H1 (cell line): ENCODE data around the gene PKDREJ. TPM values are rescaled to one million over a fixed set of nuclear protein-coding genes. Genes with fewer than 3 reads are reported as not detected.

Experiments
- CTCF ChIA-PET: fragments of 300-600 bp; sonication (Branson Sonifier 250); formaldehyde crosslinking; loops from one replicate; lab custom pipeline; 2021; ENCODE audit not compliant: partially characterized antibody; lab: Charles Lee
- POLR2A ChIA-PET: fragments of 300-600 bp; sonication (Branson Sonifier 250); formaldehyde crosslinking; loops from one replicate; lab custom pipeline; 2021; ENCODE audit warnings: inconsistent platforms; ENCODE audit not compliant: partially characterized antibody; lab: Charles Lee
- DNase-seq, 2 experiments: peaks; one replicate each; pipeline versions ENCODE4 v3.0.0 to v3.0.0-alpha.2; 2010 to 2022; ENCODE audit warnings: low spot score in 2 of 2, low read depth in 1 of 2, mixed read lengths in 1 of 2
- FAIRE-seq: peaks from 2 replicates; lab custom pipeline; 2011; peaks lifted over from hg19 to GRCh38; lab: Jason Lieb, UNC
- H2AFZ ChIP-seq: 2 replicates; pipeline ENCODE4 v1.8.1; 2012; ENCODE audit warnings: low read length, inconsistent platforms
- H2AK5ac ChIP-seq: 2 replicates; pipeline ENCODE4 v1.6.1; 2013; ENCODE audit warnings: low read depth, low read length
- H2BK120ac ChIP-seq: replicated peaks from 2 replicates; pipeline ENCODE3; 2013; ENCODE audit warnings: low read depth, low read length, inconsistent platforms
- H2BK12ac ChIP-seq: 2 replicates; pipeline ENCODE4 v1.6.1; 2013; ENCODE audit warnings: low read depth, low read length
- H2BK15ac ChIP-seq: 2 replicates; pipeline ENCODE4 v1.6.1; 2013; ENCODE audit warnings: low read length
- H2BK20ac ChIP-seq: 2 replicates; pipeline ENCODE4 v1.6.1; 2013; ENCODE audit warnings: low read length
- H2BK5ac ChIP-seq: 2 replicates; pipeline ENCODE4 v1.6.1; 2013; ENCODE audit warnings: low read depth, low read length
- H3K14ac ChIP-seq: 2 replicates; pipeline ENCODE4 v1.6.1; 2013; ENCODE audit warnings: inconsistent platforms; ENCODE audit not compliant: insufficient read length
- H3K18ac ChIP-seq: 2 replicates; pipeline ENCODE4 v1.6.1; 2013; ENCODE audit warnings: low read length; ENCODE audit errors: extremely low read depth
- H3K23ac ChIP-seq: 2 replicates; pipeline ENCODE4 v1.6.1; 2013; ENCODE audit warnings: inconsistent platforms; ENCODE audit not compliant: insufficient read length
- H3K23me2 ChIP-seq: 2 replicates; pipeline ENCODE4 v1.6.1; 2013; ENCODE audit warnings: low read depth, low read length
- H3K27ac ChIP-seq: 2 replicates; pipeline ENCODE4 v1.6.1; 2011; ENCODE audit warnings: low read depth, low read length, inconsistent platforms
- H3K27me3 ChIP-seq, 4 experiments: replicated peaks in 1 of 4; 1 replicate in 1 of 4; 2 replicates in 3 of 4; pipeline versions ENCODE4 v1.6.1 to v1.8.1; 2011 to 2013; ENCODE audit warnings: low read length in 3 of 4, mild to moderate bottlenecking in 3 of 4, inconsistent platforms in 2 of 4, mixed read lengths in 2 of 4, moderate library complexity in 1 of 4; ENCODE audit not compliant: control insufficient read depth in 3 of 4, insufficient read depth in 3 of 4; ENCODE audit errors: extremely low read depth in 1 of 4
- H3K36me3 ChIP-seq, 4 experiments: 2 replicates each; pipeline versions ENCODE4 v1.6.1 to v1.8.1; 2011 to 2013; ENCODE audit warnings: mild to moderate bottlenecking in 4 of 4, low read length in 3 of 4, moderate library complexity in 2 of 4, control low read depth in 1 of 4, inconsistent platforms in 1 of 4; ENCODE audit not compliant: insufficient read depth in 4 of 4, control insufficient read depth in 2 of 4
- H3K4ac ChIP-seq: replicated peaks from 2 replicates; pipeline ENCODE3; 2013; ENCODE audit warnings: low read length, low read depth, mixed read lengths, inconsistent platforms; ENCODE audit not compliant: insufficient read length
- H3K4me1 ChIP-seq, 4 experiments: replicated peaks in 1 of 4; 1 replicate in 1 of 4; 2 replicates in 3 of 4; pipeline versions ENCODE4 v1.6.1 to v1.8.1; 2011 to 2013; ENCODE audit warnings: low read length in 3 of 4, inconsistent platforms in 2 of 4, mixed read lengths in 1 of 4; ENCODE audit not compliant: insufficient read depth in 4 of 4, control insufficient read depth in 3 of 4
- H3K4me2 ChIP-seq, 2 experiments: 2 replicates each; pipeline versions ENCODE4 v1.6.1 to v1.8.1; 2011 to 2013; ENCODE audit warnings: low read depth in 2 of 2, low read length in 2 of 2, control low read depth in 1 of 2, inconsistent platforms in 1 of 2, mild to moderate bottlenecking in 1 of 2; ENCODE audit not compliant: insufficient read depth in 1 of 2
- H3K4me3 ChIP-seq, 4 experiments: fragments of 200-600, 300-600 bp in 1 of 4; sonication (generic), shearing (Covaris generic), sonication (Bioruptor Twin) in 1 of 4; 2 replicates each; pipeline versions ENCODE4 v1.5.1 to v1.8.1; 2011 to 2016; ENCODE audit warnings: low read length in 4 of 4, low read depth in 3 of 4, control low read depth in 2 of 4, inconsistent platforms in 2 of 4, mild to moderate bottlenecking in 2 of 4, mixed read lengths in 1 of 4, moderate library complexity in 1 of 4; ENCODE audit not compliant: insufficient read depth in 2 of 4; ENCODE audit errors: extremely low read depth in 1 of 4
- H3K56ac ChIP-seq: replicated peaks from 2 replicates; pipeline ENCODE3; 2013; ENCODE audit warnings: low read depth, mild to moderate bottlenecking, mixed read lengths, low read length, inconsistent platforms; ENCODE audit not compliant: insufficient read length
- H3K79me1 ChIP-seq: 2 replicates; pipeline ENCODE4 v1.6.1; 2013; ENCODE audit warnings: low read depth, low read length, control low read depth
- H3K79me2 ChIP-seq, 2 experiments: 2 replicates each; pipeline versions ENCODE4 v1.6.1 to v1.8.1; 2012 to 2013; ENCODE audit warnings: low read length in 2 of 2, mild to moderate bottlenecking in 2 of 2, inconsistent platforms in 1 of 2; ENCODE audit not compliant: insufficient read depth in 2 of 2, control insufficient read depth in 1 of 2
- H3K9ac ChIP-seq, 4 experiments: replicated peaks in 1 of 4; 1 replicate in 1 of 4; 2 replicates in 3 of 4; pipeline versions ENCODE4 v1.6.1 to v1.8.1; 2011 to 2013; ENCODE audit warnings: low read depth in 3 of 4, low read length in 3 of 4, control low read depth in 2 of 4, mild to moderate bottlenecking in 2 of 4, moderate library complexity in 2 of 4, inconsistent platforms in 1 of 4; ENCODE audit errors: extremely low read depth in 1 of 4
- H3K9me3 ChIP-seq, 2 experiments: 2 replicates each; pipeline versions ENCODE4 v1.6.1 to v1.8.1; 2012 to 2013; ENCODE audit warnings: mild to moderate bottlenecking in 2 of 2, moderate library complexity in 2 of 2, control low read depth in 1 of 2, inconsistent platforms in 1 of 2, low read depth in 1 of 2, low read length in 1 of 2, mixed read lengths in 1 of 2; ENCODE audit not compliant: insufficient read depth in 2 of 2
- H4K20me1 ChIP-seq, 2 experiments: replicated peaks in 1 of 2; 2 replicates each; pipeline versions ENCODE3 to v1.8.1; 2011 to 2013; ENCODE audit warnings: inconsistent platforms in 2 of 2, low read length in 2 of 2, mild to moderate bottlenecking in 1 of 2; ENCODE audit not compliant: insufficient read depth in 2 of 2, control insufficient read depth in 1 of 2
- H4K5ac ChIP-seq: 2 replicates; pipeline ENCODE4 v1.6.1; 2013; ENCODE audit warnings: low read length, low read depth, mixed read lengths, inconsistent platforms; ENCODE audit not compliant: insufficient read length
- H4K8ac ChIP-seq: 2 replicates; pipeline ENCODE4 v1.8.0; 2013; ENCODE audit warnings: mild to moderate bottlenecking, moderate library complexity, low read length, inconsistent platforms; ENCODE audit not compliant: insufficient read depth; ENCODE audit errors: extremely low read depth
- H4K91ac ChIP-seq: replicated peaks from 2 replicates; pipeline ENCODE3; 2013; ENCODE audit warnings: low read length, mixed read lengths, inconsistent platforms; ENCODE audit not compliant: insufficient read length
- ATF2 ChIP-seq: IDR thresholded peaks from 2 replicates; pipeline ENCODE4 v1.6.1; 2012; ENCODE audit warnings: low read length, inconsistent platforms
- BCL11A ChIP-seq, 2 experiments: IDR thresholded peaks; one replicate each; pipeline ENCODE4 v1.6.1; 2011; ENCODE audit warnings: low read depth in 2 of 2, low read length in 2 of 2, mild to moderate bottlenecking in 2 of 2
- CBX8 ChIP-seq: fragments of 300-800, 300-1000 bp; sonication (generic); IDR thresholded peaks from 2 replicates; pipeline ENCODE4 v1.7.1; 2016; ENCODE audit warnings: low read depth, low read length, borderline replicate concordance
- CHD2 ChIP-seq: IDR thresholded peaks from 2 replicates; pipeline ENCODE4 v1.6.1; 2012; ENCODE audit warnings: low read length, improper control_type of control experiment
- EGR1 ChIP-seq: IDR thresholded peaks from 2 replicates; pipeline ENCODE4 v1.6.1; 2011; ENCODE audit warnings: low read depth, low read length, borderline replicate concordance
- MAX ChIP-seq: IDR thresholded peaks from 2 replicates; pipeline ENCODE4 v1.6.1; 2012; ENCODE audit warnings: inconsistent platforms
- POLR2A ChIP-seq, 2 experiments: IDR thresholded peaks; 1 replicate in 1 of 2; 2 replicates in 1 of 2; pipeline ENCODE4 v1.6.1; 2011; ENCODE audit warnings: low read depth in 2 of 2, low read length in 2 of 2, mild to moderate bottlenecking in 2 of 2; ENCODE audit errors: control extremely low read depth in 1 of 2
- RXRA ChIP-seq: IDR thresholded peaks from 2 replicates; pipeline ENCODE4 v1.6.1; 2011; ENCODE audit warnings: low read depth, mild to moderate bottlenecking, low read length, moderate library complexity; ENCODE audit not compliant: insufficient read depth
- SIN3A ChIP-seq, 2 experiments: IDR thresholded peaks in 1 of 2; conservative IDR thresholded peaks in 1 of 2; 2 replicates each; pipeline ENCODE4 v1.6.1; 2011 to 2012; ENCODE audit warnings: low read length in 2 of 2, improper control_type of control experiment in 1 of 2, low read depth in 1 of 2, mild to moderate bottlenecking in 1 of 2
- SP1 ChIP-seq: IDR thresholded peaks from 2 replicates; pipeline ENCODE4 v1.6.1; 2011; ENCODE audit warnings: low read depth, low read length
- TAF7 ChIP-seq: optimal IDR thresholded peaks from 2 replicates; pipeline ENCODE3; 2011; ENCODE audit warnings: low read depth, mild to moderate bottlenecking, inconsistent platforms, low read length, moderate library complexity, borderline replicate concordance
- TCF12 ChIP-seq: IDR thresholded peaks from 2 replicates; pipeline ENCODE4 v1.6.1; 2011; ENCODE audit warnings: low read depth, mild to moderate bottlenecking, low read length
- WGBS, 2 experiments: shearing (Covaris generic) in 1 of 2; methylation state at CpG; one replicate each; pipeline versions ENCODE4 v1.1.6 to v1.1.7; 2013 to 2015; ENCODE audit warnings: low lambda C conversion rate in 2 of 2, mixed read lengths in 2 of 2, inconsistent platforms in 1 of 2, low coverage in 1 of 2, missing lambda C conversion rate in 1 of 2; ENCODE audit not compliant: insufficient replicate concordance in 2 of 2, insufficient coverage in 1 of 2, insufficient read length in 1 of 2; ENCODE audit errors: extremely low coverage in 1 of 2, missing lambda C conversion rate in 1 of 2; 5-methylcytosine and 5-hydroxymethylcytosine counted together
- polyA plus RNA-seq, 7 experiments: library from polyadenylated mRNA; depleted of rRNA in 3 of 7; stranded (reverse) in 5 of 7; unstranded in 2 of 7; fragments of >200 nt in 5 of 7; fragments of 200-250 nt in 2 of 7; gene quantifications; 1 replicate in 5 of 7; 2 replicates in 1 of 7; 4 replicates in 1 of 7; pipeline versions ENCODE4 v1.2.1 to v1.2.3, GENCODE V29; 2011 to 2013; ENCODE audit warnings: missing spikeins in 2 of 7, mixed read lengths in 2 of 7
- total RNA-seq: library from RNA; stranded (reverse); fragmentation: NEBNext Ultra II Directional; extraction: Animal tissue kit (Norgen Biotek cat#: 25700); gene quantifications from 2 replicates; pipeline ENCODE4 v1.2.1, GENCODE V29; 2021

Gene PKDREJ
- total and polyA plus RNA-seq, 2 of the 8 experiments (the other 6 are each of a cell fraction or from before 2014, with no cell fraction given), result 0.02 to 0.04 TPM

GRCh38 chr22:46245511-46245910 lies 17.6 kb downstream of the PKDREJ start:
- H3K9me3 ChIP-seq, result no peaks in the 10 kb centered on the region
- no peak overlapping the region for H3K14ac ChIP-seq
- no peak overlapping the region for H3K4ac ChIP-seq
- no peak overlapping the region for H3K18ac ChIP-seq
- H2BK15ac ChIP-seq, result no peak overlapping the region
- H3K4me2 ChIP-seq, result no peak overlapping the region
- H2BK20ac ChIP-seq, result no peak overlapping the region
- no peak overlapping the region for H2BK12ac ChIP-seq
- no peak overlapping the region for H3K4me3 ChIP-seq
- no peaks in the 10 kb centered on the region; the same call in 1 of the 2 replicates for H3K79me1 ChIP-seq
- TF ChIP-seq ATF2, result no peak
- no peak for TF ChIP-seq TAF7
- no peak for TF ChIP-seq RXRA
- no peak for TF ChIP-seq MAX
- no peak for TF ChIP-seq CBX8
- no peak for TF ChIP-seq TCF12
- no peak for TF ChIP-seq CHD2
- no peak for TF ChIP-seq BCL11A (IDR thresholded peaks at IDR 0.05; ENCODE audit: low read depth in 2 of 2, low read length in 2 of 2)
- TF ChIP-seq POLR2A (IDR thresholded peaks at IDR 0.05; ENCODE audit: control extremely low read depth in 1 of 2, low read depth in 2 of 2, low read length in 2 of 2), result no peak
- TF ChIP-seq SIN3A (conservative IDR thresholded peaks at IDR 0.05 in 1 of 2, IDR thresholded peaks at IDR 0.05 in 1 of 2; ENCODE audit: low read depth in 1 of 2, low read length in 2 of 2), result no peak
- no peak for TF ChIP-seq EGR1
- TF ChIP-seq SP1, result no peak
- H4K20me1 ChIP-seq, result no peaks in the 10 kb centered on the region
- no peak overlapping the region for H2BK120ac ChIP-seq
- no peak overlapping the region for H4K8ac ChIP-seq
- no peak overlapping the region for H4K91ac ChIP-seq
- ChIA-PET POLR2A (interaction anchor here (1.2 kb wide), 1 partner anchor 109 kb away, joined by 3 read pairs; no protein-coding TSS in a partner anchor), CTCF (interaction anchor here (0.8 to 2.1 kb wide), 8 partner anchors 8 to 318 kb away, joined by 3 to 8 read pairs (median 3); partner anchors contain the start of gene PKDREJ)
- FAIRE-seq, result no peak
- H3K23me2 ChIP-seq, result peaks cover 3% of the 10 kb centered on the region; the same call in 1 of the 2 replicates
- H2AFZ ChIP-seq, result no peak overlapping the region
- no peaks in the 10 kb centered on the region; a peak in 1 of 7 replicates for H3K4me1 ChIP-seq
- WGBS, 2 experiments, result 89% methylated on average over 16 of the region's 16 CpGs; no CpG with 5 or more reads in 1 of the 2 experiments
- no peak overlapping the region for H3K23ac ChIP-seq
- no peak for DNase-seq
- no peak overlapping the region for H3K9ac ChIP-seq
- no peaks in the 10 kb centered on the region; a peak in 1 of 7 replicates for H3K27me3 ChIP-seq
- peaks cover 0 to 3% (median 0%) of the 10 kb centered on the region in 4 experiments; a peak in 1 of 8 replicates for H3K36me3 ChIP-seq
- H2BK5ac ChIP-seq, result no peak overlapping the region
- no peaks in the 10 kb centered on the region for H3K79me2 ChIP-seq
- H3K56ac ChIP-seq, result no peak overlapping the region
- no peak overlapping the region for H2AK5ac ChIP-seq
- H3K27ac ChIP-seq, result no peak overlapping the region
- no peak overlapping the region for H4K5ac ChIP-seq
